ENCODE results near the gene ZMYND8.
"Not testable (repeated sequence)": the region's sequence is repeated elsewhere in the genome, so short reads cannot be mapped to it uniquely, and the experiment has no call there.

ZMYND8 gene

GRCh38 chr20:47263465-47264084, 92.9 kb downstream of the ZMYND8 start:
- no peak for DNase-seq

GRCh38 chr20:47263080-47263464, 93.4 kb downstream of the ZMYND8 start:
- DNase-seq, result no peak

DNA sequence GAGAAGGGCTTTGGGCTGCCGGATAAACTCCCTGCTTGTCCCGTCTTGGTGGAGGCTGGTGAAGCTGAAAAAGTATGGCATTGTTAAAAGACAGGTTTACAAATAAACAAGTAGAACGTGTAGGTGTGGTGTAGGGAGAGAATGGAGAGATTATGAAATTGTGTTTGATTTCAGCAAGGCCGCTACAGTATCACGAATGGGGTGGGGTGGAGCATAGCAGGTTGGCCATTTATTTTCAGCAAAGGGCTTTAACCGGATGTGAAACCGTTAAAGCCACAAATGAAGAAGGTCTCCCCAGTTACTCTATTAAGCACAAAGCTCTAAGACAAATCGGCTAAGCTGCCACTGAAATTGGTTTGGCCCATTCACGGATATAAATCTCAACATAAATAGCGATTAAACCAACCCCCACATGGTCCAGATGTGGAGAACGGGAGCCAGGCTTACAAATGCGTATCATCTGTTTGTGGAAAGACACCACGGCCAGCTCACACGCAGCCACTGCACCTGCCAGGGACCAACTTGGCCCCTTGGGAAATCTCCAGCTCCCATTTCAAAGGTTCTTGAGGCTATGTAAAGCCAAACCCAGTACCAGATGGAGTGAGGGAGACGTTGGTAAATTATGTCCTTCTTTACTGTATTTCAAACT, 94.0 kb downstream of the ZMYND8 start:
- no peak for DNase-seq

DNA sequence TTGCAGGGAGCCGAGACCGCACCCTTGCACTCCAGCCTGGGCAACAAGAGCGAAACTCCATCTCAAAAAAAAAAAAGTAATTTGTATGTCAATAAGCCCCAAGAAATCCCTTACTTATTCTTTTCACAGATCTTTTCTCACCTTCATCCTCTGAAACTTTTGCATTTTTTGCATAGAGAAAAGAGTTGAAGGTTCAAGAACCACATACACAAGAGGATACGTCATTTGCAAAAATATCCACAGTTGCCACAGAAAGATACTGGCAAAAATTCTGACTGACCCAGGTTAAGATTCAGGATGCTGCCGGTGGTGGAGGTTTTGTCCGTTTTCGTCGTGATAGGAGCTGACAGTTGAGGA, 94.5 kb downstream of the ZMYND8 start:
- DNase-seq, result no peak

GRCh38 chr20:47261161-47261774, 95.2 kb downstream of the ZMYND8 start:
- not testable (repeated sequence) for DNase-seq

GRCh38 chr20:47260540-47261126, 95.9 kb downstream of the ZMYND8 start:
- DNase-seq, result not testable (repeated sequence)

DNA sequence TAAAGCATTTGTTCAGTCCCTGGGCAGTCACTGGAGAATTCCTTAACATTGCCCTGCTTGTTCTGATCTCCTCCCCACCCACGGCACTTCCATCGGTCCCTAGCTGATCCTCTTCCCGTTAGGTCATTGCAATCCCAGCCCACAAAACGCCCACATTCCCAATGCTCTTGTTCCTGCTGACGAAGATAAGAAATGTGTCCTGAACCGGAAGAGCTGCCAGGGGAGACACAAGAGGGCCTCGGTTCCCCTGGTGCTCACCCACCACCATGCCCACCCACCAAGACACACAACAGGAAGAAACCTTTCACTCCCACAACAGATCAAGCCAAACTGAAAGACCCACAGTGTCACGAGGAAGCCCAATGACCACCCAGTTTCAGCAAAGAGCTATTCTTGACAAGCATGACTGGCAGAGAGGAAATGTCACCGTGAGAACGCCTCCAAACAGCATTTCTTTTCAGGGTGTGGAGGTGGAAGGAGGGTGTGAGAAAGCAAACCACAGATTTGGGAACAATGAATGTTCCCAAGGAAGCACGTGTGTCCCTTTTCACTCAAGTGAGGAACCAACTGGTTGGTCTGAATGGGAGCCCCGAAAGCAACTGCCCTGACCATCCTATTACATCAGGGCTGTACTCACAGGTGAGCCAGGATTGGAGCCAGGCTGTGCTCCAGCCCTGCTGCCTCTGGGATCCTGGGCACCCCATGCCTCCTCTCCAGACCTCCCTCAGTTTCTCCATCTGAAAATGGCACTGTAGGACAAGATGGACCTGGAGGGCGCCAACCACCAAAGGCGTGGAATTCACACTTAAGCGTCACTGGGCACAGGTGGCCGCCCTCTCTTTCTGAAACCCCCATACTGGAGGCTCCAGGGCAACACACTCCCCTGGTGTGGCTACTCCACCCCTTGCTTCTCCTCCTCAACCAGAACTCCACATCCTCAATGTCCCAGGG, 97.5 kb downstream of the ZMYND8 start:
- DNase-seq, result no peak

DNA sequence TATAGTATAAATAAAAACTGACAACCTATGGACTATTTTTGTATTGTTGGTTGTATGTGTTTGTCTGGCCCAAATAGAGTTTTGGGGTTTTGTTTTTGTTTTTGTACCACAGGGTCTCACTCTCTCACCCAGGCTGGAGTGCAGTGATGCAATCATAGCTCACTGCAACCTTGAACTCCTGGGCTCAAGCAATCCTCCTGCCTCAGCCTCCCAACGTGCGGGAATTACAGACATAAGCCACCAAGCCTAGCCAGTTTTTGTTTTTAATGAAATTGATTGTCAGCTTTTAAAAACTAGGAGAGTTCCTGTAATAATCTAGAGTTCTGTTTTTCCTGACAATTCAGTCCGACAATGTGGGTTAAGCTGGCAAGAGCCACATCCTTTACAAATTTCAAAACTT, 98.7 kb downstream of the ZMYND8 start:
- DNase-seq, result no peak

GRCh38 chr20:47257256-47257655, 99.2 kb downstream of the ZMYND8 start:
- DNase-seq, result no peak

GRCh38 chr20:47256668-47257236, 99.7 kb downstream of the ZMYND8 start:
- DNase-seq, result no peak

GRCh38 chr20:47253872-47254271, 102.6 kb downstream of the ZMYND8 start:
- DNase-seq, result no peak

DNA sequence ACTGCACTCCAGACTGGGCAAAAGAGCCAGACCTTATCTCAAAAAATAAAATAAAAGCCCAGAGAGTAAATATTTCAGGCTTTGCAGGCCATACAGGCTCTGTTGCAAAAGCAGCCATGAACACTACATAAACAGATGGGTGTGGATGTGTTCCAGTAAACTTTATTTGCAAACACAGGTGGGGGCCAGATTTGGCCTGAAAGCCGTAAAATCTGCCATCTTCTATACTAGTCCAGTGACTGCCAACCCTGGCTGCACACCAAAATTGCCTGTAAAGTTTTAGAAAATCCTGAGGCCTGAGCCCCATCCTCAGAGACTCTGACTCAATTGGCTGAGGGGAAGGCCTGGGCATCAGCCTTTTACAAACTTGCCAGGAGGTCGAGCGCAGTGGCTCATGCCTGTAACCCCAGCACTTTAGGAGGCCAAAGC, 103.6 kb downstream of the ZMYND8 start:
- no peak for DNase-seq

DNA sequence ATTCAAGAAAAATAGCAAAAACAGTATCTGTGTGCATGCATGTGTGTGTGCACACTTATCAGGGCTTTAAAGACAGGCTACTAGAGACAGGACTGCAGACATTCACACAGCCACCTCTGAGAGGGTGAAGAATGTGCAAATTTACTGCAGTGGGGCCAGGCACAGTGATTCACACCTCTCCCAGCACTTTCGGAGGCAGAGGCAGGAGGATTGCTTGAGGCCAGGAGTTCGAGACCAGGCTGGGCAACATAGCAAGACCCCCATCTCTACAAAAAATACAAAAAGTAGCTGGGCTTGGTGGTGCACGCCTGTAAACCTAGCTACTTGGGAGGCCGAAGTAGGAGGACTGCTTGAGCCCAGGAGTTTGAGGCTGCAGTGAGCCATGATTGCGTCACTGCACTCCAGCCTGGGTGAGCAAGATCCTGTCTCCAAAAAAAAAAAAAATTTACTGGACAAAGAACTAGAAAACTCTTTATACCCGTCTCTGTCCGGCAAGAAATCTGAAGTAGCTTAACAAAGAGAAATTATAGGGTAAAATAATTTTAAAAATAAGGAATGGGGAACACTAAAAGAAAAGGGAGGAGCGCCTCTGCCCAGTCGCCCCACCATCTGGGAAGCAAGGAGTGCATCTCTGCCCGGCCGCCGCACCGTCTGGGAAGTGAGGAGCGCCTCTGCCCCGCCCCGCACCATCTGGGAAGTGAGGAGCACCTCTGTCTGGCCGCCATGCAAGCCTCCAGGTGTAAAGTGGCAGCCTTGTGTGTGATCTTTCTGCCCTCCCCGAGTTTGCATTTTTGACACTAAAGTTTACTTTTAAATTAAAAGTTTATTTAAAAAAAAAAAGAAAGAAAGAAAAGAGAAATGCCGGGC, 105.1 kb downstream of the ZMYND8 start:
- no peak for DNase-seq

DNA sequence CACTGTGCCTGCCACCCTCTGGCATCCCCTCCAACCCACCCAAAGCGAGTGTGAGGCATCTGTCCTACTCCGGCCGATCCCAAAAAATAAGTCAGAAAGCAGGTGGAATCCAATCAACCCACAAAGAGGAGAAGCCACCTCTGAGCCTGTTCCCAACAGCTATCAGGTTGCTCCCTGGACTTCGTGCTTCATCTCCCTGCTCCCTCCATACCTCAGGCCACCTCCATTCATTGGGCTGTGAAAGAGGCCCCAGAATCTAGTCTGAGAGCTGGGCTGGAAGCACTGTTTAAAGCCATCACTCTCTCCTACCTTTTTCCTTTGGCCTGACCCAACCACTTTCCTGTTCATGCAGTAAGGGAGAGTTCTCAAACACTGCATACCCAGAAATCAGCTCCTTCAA, 106.1 kb downstream of the ZMYND8 start:
- DNase-seq, result no peak

DNA sequence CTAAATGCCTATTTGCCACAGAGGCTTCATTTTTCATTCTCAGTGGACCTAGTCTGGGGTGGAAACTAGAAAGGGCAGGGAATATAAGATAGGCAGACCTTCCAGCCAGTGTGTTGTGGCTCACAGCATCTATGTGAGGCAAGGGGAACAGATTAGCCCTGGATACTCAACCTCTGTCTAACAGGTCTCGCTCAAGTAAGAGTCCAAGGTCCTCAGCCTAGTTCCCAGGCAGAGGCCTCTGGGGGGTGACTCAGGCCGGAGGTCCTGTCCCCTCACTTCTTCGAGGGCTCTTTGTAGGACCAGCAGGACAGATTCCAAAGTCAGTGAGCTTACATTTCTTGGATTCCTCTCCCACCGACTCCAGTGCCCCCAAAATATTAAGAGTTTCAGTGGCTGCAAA, 106.6 kb downstream of the ZMYND8 start:
- no peak for DNase-seq

DNA sequence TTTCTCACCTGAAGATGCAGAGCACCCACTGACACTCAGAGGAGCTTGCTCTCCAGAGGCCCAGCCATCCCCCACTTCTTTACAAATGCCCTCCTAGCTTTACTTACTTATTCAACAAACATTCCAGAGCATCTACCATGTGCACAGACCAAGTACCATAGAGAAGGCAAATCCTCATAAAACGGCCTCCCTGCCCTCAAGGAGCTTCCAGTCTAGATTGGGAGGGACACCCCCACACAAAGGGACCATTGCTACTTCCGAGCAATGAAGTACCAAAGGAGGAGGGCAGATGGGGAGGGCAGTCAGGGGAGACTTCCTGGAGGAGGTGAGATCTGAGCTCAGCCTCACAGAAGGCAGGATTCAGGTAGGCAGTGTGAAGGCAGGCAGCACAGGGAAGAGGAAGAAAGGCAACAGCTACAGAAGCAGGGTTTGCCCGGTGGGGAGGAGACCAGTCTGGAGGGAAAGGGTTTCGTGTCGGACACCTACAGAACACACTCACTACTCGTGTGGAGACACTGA, 108.0 kb downstream of the ZMYND8 start:
- no peak for DNase-seq

- DNase-seq, result no peak
Measured at GRCh38 chr20:47247972-47248371, 108.5 kb downstream of the ZMYND8 start.

GRCh38 chr20:47246061-47246777, 110.3 kb downstream of the ZMYND8 start:
- no peak for DNase-seq

DNA sequence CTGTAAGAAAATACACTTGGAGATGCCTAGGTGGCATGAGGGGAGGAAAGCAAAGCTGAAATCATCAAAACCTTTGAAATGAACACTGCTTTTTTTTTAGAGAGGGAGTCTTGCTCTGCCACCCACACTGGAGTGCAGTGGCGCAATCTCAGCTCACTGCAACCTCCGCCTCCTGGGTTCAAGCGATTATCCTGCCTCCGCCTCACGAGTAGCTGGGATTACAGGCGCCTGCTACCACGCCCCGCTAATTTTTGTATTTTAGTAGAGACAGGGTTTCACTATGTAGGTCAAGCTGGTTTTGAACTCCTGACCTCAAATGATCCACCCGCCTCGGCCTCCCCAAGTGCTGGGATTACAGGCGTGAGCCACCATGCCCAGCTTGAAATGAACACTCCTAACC, 111.3 kb downstream of the ZMYND8 start:
- not testable (repeated sequence) for DNase-seq

GRCh38 chr20:47244451-47244850, 112.0 kb downstream of the ZMYND8 start:
- no peak for DNase-seq
